HuH-7.5 (cell line): ENCODE results near the gene ACTN4.
A peak's percentile ranks its signal among the peaks of the same experiment; 100 is the strongest.

ENCODE experiments used
- DNase-seq: peaks from one replicate; pipeline ENCODE4 v3.0.0; 2011; ENCODE audit warnings: low spot score

Gene ACTN4

DNA sequence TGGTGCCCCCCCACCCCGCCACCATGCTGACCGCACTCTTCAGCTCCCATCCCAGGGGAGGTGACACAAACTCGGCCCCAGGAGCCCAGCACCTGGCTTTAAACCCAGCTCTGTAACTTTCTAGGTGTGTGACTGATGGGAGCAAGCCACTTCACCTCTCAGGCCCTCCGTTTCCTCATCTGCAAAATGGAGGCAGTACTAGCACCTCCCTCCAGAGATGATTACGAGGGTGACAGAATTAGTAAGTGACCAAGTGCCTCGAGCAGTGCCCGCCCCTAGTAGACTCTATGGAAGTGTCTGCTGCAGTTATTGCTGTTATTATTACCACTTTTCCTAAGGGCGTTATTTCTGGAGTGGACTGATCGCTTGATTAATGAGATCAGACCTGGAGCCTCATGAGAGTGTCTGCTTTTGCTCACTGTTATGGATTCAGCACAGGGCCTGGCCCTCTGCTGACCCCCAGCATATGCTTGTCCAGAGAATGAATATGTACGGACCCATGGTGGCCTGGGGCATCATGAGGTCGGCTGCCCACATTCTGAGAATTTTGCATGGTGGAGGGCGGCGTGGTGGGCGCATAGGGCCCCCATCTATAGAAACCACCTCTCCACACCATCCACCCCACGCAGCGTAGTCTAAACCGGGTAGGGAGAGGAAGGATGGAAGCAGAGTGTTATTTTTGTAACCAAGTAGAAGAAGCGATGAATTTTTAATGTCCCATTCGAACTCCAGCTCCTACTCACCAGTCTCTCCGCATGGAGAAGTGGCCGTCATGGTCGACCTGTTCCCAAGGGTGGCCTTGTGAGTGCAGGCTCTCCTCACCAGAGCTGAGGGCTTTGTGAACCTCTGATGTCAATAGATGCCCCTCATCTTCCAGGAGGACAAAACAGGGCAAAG is 48.6 kb downstream of the ACTN4 start:
- DNase-seq = no peak

DNA sequence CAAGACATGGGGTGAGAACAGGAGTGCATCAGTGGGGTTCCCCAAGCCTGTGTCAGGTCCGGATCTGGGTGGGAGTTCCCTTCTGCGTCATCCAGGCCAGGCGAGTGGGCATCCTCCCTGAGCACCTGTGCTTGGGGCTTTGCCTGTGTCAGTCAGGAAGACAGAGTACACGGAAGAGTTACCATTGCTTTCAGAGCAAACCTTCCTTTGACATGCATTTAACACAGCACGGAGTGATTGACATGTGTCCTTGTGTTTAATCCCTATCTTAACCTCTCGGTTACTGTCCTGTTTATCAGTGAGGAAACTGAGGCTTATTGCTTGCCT is 49.2 kb downstream of the ACTN4 start:
- no peak for DNase-seq

DNA sequence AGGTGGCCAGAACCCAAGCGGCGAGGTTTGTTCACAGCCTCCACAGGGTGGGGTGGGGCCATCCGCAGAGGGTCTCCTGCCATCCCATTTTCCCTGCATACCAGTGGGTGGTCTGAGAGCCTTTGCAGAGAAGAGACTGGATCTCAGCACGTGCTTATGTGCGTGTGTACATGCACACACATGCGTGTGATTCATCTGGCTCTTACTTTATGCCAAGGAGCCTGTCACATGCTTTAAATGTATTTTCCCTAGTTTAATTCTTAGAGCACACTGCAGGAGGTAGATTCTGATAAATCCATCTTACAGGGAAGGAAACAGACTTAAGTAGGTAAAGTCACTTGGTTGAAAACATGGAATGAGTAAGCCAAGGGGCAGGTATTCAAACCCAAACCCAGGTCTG is 49.7 kb downstream of the ACTN4 start:
- DNase-seq = no peak

DNA sequence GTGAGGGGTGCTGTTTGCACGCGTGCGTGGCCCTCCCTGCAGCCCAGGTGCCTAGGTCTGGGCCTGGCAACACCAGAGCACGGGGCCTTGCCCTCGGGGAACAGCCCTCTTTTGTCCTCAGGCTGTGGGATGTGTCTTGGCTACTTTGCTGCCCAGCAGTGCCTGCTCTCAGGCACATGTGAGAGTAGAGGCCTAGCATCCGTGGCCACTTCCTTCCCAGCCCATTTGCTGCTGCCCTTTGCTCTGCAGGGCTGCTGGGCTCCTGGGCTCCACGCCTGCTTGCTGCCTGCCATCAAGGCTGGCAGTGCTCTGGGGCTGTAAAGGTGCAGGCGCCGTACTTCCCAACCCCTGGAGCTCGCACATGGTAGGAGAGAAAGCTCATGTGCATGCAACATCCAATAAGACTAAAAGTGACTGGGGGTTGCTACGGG is 50.2 kb downstream of the ACTN4 start:
- DNase-seq = no peak

DNA sequence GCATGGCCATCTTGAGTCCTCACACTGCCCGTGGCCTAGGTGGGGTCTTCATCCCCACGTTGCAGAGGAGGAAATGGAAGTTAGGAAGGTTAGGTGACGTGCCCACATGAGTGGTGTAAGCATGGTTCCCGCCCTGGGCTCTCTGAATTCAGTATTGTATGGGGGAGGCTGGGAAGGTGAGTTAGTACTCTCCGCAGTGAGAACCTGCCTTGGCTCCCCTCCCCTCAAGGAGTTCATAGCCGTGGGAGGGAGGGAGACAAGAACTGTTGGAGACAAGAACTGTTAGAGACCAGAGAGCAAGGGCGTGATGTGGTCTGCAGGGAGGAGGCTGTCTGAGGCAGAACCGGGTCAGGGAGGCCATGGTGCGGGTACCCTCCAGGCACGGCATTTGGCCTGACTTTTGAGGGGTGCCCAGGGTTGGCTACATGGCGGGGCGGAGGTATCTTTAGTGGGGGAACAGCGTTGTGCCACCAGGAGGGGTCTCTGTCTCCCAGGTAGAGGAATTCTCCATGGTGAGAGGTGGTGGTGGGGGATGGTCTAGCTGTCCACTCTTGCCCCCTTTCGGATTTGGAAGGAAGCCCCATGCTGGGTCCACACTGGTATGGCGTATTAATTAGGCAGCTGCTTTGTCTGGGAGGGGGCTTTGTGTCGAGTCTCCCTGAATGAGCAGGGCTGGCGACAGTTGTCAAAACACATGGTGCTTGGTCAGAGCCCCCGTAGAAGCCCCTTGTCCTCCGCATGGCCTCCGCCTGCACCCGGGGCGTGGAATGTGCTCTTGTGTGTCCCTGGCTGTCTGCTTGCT is 51.0 kb downstream of the ACTN4 start:
- no peak for DNase-seq

DNA sequence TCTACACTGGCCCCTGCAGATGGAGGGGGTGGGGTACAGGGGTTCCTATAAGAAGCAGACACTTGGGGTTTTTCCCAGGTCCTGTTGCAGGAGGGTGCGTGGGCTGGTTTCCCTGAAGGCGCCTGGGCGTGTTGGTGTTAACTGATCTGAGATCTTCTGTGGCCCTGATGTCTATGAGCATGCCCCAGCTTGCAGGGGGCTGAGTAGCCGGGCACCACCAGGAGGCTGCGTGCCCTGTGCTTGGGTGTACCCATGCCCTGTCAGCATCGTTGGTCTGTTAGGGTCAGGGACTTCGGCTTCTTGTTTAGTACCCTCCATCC is 51.5 kb downstream of the ACTN4 start:
- no peak for DNase-seq

DNA sequence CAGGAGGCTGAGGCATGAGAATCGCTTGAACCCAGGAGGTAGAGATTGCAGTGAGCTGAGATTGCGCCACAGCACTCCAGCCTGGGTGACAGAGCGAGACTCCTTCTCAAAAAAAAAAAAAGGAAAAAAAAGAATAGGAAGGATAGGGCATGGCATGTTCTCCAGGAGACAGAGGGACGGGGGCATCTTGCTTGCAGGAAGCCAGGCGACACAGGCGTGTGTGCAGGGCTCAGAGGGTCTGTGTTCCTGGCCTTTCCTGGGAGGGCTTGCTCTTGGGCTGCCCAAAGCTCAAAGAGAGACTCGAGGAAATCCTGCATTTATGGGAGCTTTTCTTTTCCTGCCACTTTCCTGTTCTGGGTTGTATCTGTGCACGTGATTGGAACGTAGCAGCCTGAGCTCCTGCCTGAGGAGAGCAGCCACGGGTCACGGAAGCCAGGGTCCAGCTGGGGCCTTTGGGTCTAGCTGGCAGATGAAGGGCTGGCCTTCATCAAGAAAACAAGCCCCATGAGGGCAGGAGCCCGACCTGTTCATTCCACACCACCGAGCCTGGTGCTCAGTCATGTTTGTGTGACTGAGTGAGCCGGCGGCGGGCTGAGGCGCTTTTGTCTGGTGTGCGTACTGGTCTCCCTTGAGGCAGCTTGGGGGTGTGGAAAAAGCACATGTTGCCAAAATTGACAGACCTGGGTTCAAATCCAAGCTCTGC is 52.3 kb downstream of the ACTN4 start:
- no peak for DNase-seq

DNA sequence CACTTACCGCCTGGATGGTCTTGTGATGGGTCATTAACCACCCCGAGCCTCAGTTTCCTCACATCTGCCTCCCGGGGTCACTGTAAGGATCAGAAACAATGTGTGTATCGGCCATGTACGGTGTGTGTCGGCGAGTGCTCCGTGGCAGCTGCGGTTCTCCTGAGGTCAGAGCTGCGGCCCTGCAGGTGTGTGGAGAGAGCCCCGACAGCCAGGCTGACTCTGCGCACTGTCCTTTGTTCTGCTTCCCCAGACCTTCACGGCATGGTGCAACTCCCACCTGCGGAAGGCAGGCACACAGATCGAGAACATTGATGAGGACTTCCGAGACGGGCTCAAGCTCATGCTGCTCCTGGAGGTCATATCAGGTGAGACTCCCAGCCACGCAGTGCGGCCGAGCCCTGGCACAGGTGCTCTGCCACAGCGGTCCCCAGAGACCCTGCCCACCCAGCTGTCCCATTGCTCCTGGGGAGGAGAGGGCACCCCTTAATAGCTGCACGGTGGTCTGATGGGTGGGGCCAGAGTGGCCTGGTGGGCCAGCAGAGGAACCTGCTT is 53.0 kb downstream of the ACTN4 start:
- DNase-seq = no peak

DNA sequence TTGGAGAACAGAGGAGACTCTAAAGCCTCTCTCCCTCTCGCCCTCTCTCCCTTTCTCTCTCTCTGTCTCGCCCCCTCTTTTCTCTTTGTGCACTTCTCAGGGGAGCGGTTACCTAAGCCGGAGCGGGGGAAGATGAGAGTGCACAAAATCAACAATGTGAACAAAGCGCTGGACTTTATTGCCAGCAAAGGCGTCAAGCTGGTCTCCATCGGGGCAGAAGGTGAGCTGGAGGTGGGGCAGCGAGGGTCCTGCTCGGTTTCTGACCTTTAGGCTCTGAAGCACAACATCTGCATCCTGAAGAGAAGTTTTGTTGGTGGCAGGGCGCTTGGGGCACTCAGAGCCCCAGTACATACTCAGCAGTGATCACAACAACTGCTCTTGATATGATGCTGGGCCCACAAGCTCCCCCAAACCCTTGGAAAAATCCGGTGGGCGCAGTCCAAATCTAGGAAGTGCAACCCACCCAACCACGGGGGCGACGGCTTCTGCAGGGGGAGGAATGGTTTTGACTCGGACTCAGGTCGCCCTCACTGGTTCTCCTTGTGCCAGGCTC is 53.5 kb downstream of the ACTN4 start:
- no peak for DNase-seq

DNA sequence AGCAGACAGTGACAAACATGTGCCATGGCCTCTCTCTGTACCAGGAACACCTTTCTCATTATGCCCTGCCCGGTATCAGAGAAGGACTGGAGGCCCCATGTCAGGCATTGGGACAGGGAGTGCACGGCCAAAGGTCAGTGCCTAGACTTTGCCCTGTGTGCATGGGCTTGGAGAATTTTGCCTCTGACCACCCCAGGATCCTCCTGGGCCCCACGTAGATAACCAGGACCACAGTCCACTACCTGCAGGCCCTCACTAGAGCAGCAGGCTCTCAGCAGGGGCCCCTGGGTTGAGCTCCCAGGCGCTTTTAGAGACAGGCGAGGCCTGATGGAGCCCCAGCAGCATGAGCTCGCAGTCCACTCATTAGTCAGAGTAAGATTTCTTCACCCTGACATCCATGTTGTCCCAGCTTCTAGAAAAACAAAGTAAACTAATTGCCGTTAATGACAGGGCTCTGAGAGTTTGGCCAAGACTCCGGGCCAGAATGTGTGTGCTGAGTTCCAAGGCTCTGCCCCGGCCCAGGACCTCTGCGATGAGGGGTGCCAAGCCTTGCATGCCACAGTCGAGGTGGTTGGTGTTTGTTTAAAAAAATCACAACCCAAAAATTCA is 54.1 kb downstream of the ACTN4 start:
- DNase-seq = peak; percentile 94

DNA sequence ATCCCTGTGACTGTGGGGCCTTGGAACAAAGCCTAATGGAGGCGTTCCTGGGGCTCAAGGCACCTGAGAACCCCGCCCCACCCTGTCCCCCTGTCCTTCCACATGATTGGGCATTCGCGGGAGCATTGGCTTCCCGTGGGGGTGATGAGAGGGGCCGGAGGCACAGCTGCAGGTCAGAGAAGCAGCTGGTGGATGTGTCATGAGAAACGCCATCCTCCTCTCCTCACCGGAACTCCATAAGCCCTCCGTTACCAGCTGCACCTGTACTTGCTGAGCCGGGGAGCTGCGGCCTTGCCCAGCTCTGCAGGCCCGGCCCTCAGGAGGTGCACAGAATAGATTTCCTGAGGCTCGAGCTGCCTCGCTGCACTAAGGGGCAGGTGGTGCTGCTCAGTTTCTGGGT is 54.8 kb downstream of the ACTN4 start:
- no peak for DNase-seq

DNA sequence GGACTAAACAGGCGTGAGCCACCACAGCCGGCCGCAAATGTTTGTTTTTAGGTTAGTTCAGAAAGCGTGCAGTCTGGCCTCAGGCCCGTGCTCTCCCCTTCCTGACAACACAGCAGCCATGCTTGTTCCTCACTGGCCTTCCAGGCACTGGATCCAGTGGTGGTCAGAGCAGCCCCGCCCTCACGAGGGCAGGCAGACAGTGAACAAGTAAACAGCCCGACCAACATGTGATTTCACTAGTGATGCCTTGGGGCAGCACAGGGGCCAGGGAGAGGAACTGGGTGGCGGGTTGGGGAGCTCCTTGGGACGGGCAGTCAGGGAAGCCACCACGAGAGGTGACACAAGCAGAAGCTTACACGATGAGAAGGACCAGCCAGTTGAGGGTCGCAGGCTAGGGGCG is 56.1 kb downstream of the ACTN4 start:
- no peak for DNase-seq

DNA sequence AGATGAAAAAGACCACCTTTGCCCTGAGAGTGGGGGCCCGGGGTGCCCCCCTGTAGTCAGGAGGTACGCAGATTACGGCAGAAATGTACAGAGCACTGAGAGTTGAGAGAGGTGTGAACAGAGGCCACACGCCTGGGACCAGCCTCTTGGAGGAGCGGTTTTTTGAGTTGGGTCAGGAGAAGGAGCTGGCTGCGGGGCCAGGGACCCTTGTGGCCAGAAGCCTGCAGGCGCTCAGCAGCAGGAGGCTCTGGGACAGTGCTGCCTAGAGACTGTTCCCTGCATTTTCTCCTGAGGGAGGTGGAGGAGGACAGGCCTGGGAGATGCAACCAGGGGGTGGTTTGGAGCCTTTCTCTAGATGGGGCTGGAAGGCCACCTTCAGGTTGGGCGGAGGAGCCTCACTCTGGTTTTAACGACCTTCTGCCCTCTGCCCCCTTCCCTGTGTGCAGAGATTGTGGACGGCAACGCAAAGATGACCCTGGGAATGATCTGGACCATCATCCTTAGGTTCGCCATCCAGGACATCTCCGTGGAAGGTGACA is 57.1 kb downstream of the ACTN4 start:
- DNase-seq = no peak

DNA sequence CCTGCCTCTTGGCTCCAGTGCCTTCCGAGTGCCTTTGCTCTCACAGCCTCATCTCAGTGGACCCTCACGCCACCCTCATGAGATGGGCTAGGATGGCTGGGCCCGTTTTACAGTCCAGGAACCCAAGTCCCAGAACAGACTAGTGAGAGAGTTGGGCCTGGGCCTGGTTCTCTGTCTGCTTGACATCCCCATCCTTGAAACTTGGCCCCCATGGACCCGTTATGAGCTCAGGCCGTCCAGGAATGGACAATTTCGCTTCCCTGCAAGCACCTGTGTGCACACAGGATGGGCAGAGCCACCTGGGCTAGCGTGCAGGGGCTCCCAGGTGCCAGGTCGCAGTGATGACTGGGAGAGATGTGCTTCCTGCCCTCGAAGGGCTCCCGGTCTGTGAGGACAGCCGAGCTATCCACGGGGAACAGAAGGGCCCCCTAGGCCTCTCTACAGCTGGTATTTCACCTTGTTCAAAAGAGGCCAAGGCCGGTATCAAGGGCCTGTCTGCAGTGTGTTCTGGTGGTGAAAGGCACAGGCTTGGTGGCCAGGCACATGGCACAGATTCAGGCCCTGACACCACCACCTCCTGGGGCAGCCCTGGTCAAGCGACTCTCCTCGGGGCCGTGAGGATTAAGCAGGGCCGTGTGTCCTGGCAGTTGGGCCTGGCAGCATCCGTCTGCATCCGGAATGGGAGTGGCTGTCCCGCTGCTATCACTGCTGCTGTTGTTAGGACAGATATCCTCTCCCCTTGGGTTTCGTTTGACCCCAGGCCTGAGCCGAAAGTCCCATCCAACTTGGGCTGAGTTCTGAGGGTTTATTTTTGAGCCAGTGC is 58.0 kb downstream of the ACTN4 start:
- no peak for DNase-seq

DNA sequence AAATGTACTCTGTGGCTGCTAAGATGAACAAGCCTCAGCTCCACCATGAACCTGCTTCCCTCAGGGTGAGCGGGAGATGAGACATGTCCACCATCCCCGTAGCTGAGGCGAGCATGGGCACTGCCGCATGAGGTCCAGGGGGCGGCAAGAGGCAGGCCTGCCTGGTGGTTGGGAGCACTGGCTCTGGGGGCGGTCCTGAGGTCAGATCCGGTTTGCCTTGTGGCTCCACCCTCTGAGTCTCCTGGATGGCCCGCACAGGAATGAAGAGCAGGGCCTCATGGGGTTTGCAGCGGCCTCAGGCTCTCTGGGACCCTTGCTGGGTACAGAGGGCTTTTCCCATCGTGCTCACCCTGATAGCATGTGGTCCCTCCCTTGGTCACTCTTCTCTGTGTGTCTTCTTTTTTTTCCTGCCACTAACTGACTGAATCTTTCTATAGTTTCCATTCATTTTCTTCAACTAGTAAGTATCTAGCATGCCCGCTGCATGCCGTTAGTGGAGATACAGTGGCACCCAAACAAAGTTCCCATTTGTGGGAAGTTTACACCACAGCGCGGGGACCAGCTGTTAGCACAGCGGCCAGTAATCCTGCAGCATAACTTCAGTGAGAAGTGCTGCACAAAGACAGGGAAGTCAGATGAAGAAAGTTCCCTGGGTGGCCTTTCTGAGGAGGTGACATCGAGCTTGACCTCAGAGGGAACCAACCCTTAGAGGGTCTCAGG is 59.5 kb downstream of the ACTN4 start:
- no peak for DNase-seq

DNA sequence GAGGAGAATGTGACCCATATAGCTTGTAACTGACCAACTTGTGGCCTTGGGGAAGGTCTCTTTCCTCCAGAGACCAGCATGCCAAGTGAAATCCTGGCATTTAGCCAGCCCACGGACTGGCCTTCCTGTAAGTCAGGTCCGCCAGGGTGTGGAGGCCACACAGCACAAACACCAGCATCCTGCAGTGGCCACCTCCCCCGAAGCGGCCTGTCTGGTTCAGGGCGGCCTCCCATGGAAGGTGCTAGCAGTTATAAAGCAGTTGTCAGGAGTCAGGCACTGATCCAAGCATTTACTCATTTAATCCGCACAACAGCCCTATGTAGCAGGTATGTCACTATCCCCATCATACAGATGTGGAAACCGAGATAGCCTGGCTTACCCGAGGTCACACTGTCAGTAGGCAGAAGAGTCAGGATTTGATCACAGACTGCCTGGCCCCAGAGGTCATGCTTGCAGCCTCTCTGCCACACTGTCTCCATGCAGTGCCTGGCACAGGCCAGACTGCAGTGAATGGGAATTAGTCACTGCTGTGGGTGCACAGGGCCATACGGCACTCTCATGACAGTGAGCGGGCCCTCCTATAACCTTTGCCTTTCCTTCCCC is 60.2 kb downstream of the ACTN4 start:
- no peak for DNase-seq

DNA sequence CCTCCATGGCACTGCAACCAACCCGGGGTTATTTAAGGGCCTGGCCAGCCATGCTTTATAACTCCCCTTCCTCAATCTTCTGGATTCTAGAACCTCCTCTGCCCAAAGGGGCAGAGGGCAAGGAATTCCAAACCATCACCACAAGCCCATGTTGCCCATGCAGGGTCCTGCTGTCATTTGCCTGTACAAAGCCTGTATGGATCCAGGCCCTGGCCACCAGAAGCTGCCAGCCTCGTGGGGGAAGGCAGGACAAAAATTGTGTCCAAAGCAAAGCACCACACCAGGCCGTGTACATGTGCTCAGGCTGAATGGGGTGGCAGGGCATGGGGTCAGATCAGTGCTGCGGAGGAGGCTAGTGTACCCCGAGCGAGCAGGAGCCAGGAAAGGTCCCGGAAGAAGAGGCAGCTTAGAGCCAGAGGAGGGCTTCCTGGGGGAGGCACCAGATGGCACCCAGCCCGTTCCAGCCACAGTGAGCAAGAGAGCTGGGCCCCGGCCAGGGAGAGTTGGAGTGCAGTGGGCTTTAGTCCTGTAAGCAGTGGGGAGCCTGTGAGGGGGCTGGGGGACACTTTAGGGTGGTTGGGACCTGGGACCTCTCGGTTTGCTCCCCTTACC is 61.1 kb downstream of the ACTN4 start:
- no peak for DNase-seq

DNA sequence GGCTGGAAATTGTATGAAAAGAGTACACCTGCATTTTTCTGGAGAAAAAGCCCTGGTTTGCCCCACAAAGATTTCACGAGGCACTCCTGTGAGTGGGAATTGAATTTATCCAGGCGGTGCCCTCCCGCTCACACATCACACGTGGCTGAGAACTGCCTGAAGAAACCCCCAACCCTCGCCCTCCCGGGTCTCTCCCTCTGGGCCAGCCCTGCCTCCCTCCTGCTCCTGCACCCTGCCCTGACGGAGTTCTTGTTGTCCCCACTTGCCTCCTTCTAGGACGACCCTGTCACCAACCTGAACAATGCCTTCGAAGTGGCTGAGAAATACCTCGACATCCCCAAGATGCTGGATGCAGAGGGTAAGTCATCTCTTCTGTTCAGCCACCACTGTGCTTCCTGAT is 61.7 kb downstream of the ACTN4 start:
- no peak for DNase-seq
